Loucy (cell line): ENCODE measurements around the gene TOM1L2.

Experiments
- H2AFZ ChIP-seq: fragments of 200-600 bp; sonication (generic); 2 replicates; pipeline ENCODE4 v1.6.0; 2016; ENCODE audit warnings: antibody characterized with exemption, mild to moderate bottlenecking, low read length, moderate library complexity
- H3F3A ChIP-seq: fragments of 200-600 bp; 2 replicates; pipeline ENCODE4 v1.6.0; 2016; ENCODE audit warnings: antibody characterized with exemption, low read depth, mild to moderate bottlenecking
- H3K27me3 ChIP-seq: fragments of 200-600 bp; sonication (generic); 2 replicates; pipeline ENCODE4 v1.6.1; 2014; ENCODE audit warnings: low read length, mild to moderate bottlenecking; ENCODE audit not compliant: insufficient read depth, poor library complexity, severe bottlenecking
- H3K36me3 ChIP-seq: fragments of 200-600 bp; sonication (generic); 2 replicates; pipeline ENCODE4 v1.6.1; 2016; ENCODE audit warnings: low read length; ENCODE audit not compliant: insufficient read depth
- H3K4me1 ChIP-seq: fragments of 200-600 bp; sonication (generic); 2 replicates; pipeline ENCODE4 v1.5.1; 2014; ENCODE audit warnings: low read length, mild to moderate bottlenecking; ENCODE audit not compliant: insufficient read depth, poor library complexity, severe bottlenecking
- H3K4me2 ChIP-seq: fragments of 200-600 bp; sonication (generic); 2 replicates; pipeline ENCODE4 v1.6.0; 2014; ENCODE audit warnings: antibody characterized with exemption, low read length, low read depth, mild to moderate bottlenecking; ENCODE audit not compliant: poor library complexity, severe bottlenecking
- H3K4me3 ChIP-seq: fragments of 200-600 bp; sonication (generic); 2 replicates; pipeline ENCODE4 v1.5.1; 2014; ENCODE audit warnings: low read length, mild to moderate bottlenecking, mixed read lengths; ENCODE audit not compliant: poor library complexity, severe bottlenecking
- H3K79me2 ChIP-seq: fragments of 200-600 bp; sonication (generic); 2 replicates; pipeline ENCODE4 v1.6.1; 2014; ENCODE audit warnings: low read length; ENCODE audit not compliant: insufficient read depth
- H3K9ac ChIP-seq: fragments of 200-600 bp; sonication (generic); 2 replicates; pipeline ENCODE4 v1.6.0; 2014; ENCODE audit warnings: mild to moderate bottlenecking, low read depth, low read length, moderate library complexity; ENCODE audit not compliant: poor library complexity, severe bottlenecking
- H3K9me2 ChIP-seq: fragments of 200-600 bp; sonication (generic); replicated peaks from 2 replicates; pipeline ENCODE4 v1.6.1; 2016; ENCODE audit warnings: low read depth, low read length, mixed read lengths
- H3K9me3 ChIP-seq: fragments of 200-600 bp; sonication (generic); 2 replicates; pipeline ENCODE4 v1.6.1; 2014; ENCODE audit warnings: mild to moderate bottlenecking, antibody characterized with exemption, low read length, low read depth; ENCODE audit not compliant: insufficient read depth
- H4K20me1 ChIP-seq: fragments of 200-600 bp; sonication (generic); 2 replicates; pipeline ENCODE4 v1.6.0; 2014; ENCODE audit warnings: antibody characterized with exemption, low read length, mild to moderate bottlenecking; ENCODE audit not compliant: insufficient read depth, poor library complexity, severe bottlenecking
- CTCF ChIP-seq: fragments of 200-600 bp; sonication (generic); conservative IDR thresholded peaks from 2 replicates; pipeline ENCODE4 v1.5.1; 2014; ENCODE audit warnings: mild to moderate bottlenecking, antibody characterized with exemption, low read length
- EZH2phosphoT487 ChIP-seq: fragments of 200-600 bp; IDR thresholded peaks from 2 replicates; pipeline ENCODE4 v1.6.1; 2018; ENCODE audit warnings: antibody characterized with exemption, mild to moderate bottlenecking, moderate library complexity, borderline replicate concordance

The TOM1L2 gene

DNA sequence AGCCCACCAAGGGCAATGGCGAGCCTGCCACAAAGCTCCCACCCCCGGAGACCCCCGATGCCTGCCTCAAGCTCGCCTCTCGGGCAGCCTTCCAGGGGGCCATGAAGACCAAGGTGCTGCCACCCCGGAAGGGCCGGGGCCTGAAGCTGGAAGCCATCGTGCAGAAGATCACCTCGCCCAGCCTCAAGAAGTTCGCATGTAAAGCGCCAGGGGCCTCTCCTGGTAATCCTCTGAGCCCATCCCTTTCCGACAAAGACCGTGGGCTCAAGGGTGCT lies 175.5 kb downstream of the TOM1L2 start:
- Histone ChIP-seq H3K27me3 (no peaks in the 10 kb centered on the region), H3K4me1 (peaks cover 9% of the 10 kb centered on the region), H3K9ac (no peak overlapping the region), H3K9me2 (no peaks in the 10 kb centered on the region), H3K9me3 (no peaks in the 10 kb centered on the region), H3F3A (no peaks in the 10 kb centered on the region), H3K36me3 (peaks cover 74% of the 10 kb centered on the region; the same call in 1 of the 2 replicates), H2AFZ (no peak overlapping the region), H3K79me2 (peaks cover 14% of the 10 kb centered on the region; the same call in 1 of the 2 replicates), H3K4me2 (no peak overlapping the region), H3K4me3 (no peak overlapping the region), H4K20me1 (peaks cover 37% of the 10 kb centered on the region)
- no peak for TF ChIP-seq EZH2phosphoT487
- TF ChIP-seq CTCF = no peak

GRCh38 chr17:17795946-17796786 lies 176.0 kb downstream of the TOM1L2 start:
- peaks cover 43% of the 10 kb centered on the region for H4K20me1 ChIP-seq

GRCh38 chr17:17795296-17795695 lies 176.9 kb downstream of the TOM1L2 start:
- H3K36me3 ChIP-seq = peaks cover 66% of the 10 kb centered on the region; the same call in 1 of the 2 replicates
- peaks cover 28% of the 10 kb centered on the region for H3K79me2 ChIP-seq
- no peak overlapping the region for H3K4me3 ChIP-seq
- no peaks in the 10 kb centered on the region for H3K27me3 ChIP-seq
- H3K9me3 ChIP-seq = no peaks in the 10 kb centered on the region
- H3F3A ChIP-seq = no peaks in the 10 kb centered on the region
- TF ChIP-seq EZH2phosphoT487 = no peak
- TF ChIP-seq CTCF = no peak
- H3K4me2 ChIP-seq = no peak overlapping the region
- H3K9ac ChIP-seq = no peak overlapping the region
- H2AFZ ChIP-seq = no peak overlapping the region
- H4K20me1 ChIP-seq = peaks cover 48% of the 10 kb centered on the region
- H3K4me1 ChIP-seq = peaks cover 20% of the 10 kb centered on the region
- no peaks in the 10 kb centered on the region for H3K9me2 ChIP-seq

More at GRCh38 chr17:17795946-17796786, 176.0 kb downstream of the TOM1L2 start:
- Histone ChIP-seq H3K36me3 (peaks cover 68% of the 10 kb centered on the region; the same call in 1 of the 2 replicates), H3K79me2 (peaks cover 19% of the 10 kb centered on the region), H3K4me2 (no peak overlapping the region), H3K27me3 (no peaks in the 10 kb centered on the region), H3K4me3 (no peak overlapping the region), H3K4me1 (peaks cover 11% of the 10 kb centered on the region), H3K9ac (no peak overlapping the region), H3K9me2 (no peaks in the 10 kb centered on the region), H3K9me3 (no peaks in the 10 kb centered on the region), H2AFZ (no peak overlapping the region), H3F3A (no peaks in the 10 kb centered on the region)
- TF ChIP-seq CTCF (no peak), EZH2phosphoT487 (no peak)
